HG03066 (cell line): Measurements from ENCODE around the gene MRPL38.
"Not testable (repeated sequence)": the region's sequence is repeated elsewhere in the genome, so short reads cannot be mapped to it uniquely, and the experiment has no call there.

ENCODE experiments used
- ATAC-seq: cut with Tn5 transposase; IDR thresholded peaks from one replicate; pipeline ENCODE4 v1.9.1; 2021; ENCODE audit warnings: low read depth; ENCODE audit not compliant: unreplicated experiment

Gene MRPL38

DNA sequence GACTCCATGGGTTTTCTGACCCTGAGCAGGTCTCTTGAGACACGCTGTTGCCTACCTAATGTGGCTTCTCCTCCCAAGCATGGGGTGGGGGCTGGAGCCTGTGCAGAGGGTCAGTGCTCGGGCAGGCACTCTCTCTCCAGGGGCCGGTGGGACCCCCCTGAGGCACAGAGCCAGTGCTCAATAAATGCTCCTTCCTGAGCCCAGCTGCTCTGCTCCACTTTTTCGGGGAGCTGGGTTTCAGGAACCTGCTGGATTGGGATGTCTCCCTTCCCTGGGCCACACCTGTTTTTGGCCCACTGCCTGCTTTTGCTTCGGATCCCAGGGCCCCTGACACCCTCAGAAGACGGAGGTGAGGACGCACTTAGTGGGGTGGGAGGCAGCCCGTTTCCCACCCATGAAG, 6.6 kb downstream of the MRPL38 start:
- ATAC-seq: no peak

DNA sequence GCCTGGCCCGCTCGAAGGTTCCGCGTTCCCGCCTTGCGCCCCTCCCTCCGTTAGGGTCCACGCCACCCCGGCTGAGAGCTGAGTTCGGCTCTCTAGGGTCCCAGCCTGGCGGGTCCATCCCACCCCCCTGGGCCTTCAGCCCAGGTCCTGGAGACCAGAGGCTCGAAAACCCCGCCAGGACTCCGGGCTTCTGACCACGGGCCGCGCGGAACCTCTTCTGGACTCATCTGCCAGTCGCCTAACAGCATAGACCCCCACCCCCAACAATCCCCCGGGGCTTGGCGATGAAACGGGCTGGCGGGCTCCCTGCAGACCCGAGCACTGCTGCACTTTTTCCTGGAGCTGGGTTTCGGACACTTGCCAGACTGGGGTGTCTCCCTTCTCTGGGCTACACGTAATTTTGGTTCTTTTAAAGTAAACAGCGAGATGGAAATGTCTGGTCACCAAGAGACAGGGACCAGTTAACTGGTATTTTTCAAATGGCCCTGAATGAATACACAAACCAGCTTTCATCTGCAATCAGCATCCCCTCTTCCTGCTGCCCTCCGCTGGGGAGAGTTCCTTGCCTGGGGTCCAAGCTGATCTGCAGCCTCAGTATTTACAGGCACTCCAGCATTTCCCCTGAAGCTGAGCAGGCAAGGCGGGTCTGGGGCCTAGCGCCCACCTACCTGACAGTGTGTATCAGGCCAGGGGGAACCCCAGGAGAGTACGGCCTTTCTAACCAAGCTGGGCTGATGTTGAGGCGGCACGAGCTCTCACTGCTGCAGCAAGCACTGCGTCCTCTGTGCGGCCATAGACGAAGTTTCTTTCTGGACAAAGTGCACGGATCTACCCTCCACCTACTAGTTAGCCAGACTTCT, 7.3 kb downstream of the MRPL38 start:
- no peak for ATAC-seq

GRCh38 chr17:75896415-75897159, 8.1 kb downstream of the MRPL38 start, which contains the start of gene TRIM65:
Gene TRIM65, minus strand, starts transcription at chr17:75896951. Its CDS starts 14 bp downstream, at chr17:75896937.
- ATAC-seq: peak; percentile 69

- no peak for ATAC-seq
These were observed 9.1 kb downstream of the MRPL38 start for GRCh38 chr17:75895370-75896155.

DNA sequence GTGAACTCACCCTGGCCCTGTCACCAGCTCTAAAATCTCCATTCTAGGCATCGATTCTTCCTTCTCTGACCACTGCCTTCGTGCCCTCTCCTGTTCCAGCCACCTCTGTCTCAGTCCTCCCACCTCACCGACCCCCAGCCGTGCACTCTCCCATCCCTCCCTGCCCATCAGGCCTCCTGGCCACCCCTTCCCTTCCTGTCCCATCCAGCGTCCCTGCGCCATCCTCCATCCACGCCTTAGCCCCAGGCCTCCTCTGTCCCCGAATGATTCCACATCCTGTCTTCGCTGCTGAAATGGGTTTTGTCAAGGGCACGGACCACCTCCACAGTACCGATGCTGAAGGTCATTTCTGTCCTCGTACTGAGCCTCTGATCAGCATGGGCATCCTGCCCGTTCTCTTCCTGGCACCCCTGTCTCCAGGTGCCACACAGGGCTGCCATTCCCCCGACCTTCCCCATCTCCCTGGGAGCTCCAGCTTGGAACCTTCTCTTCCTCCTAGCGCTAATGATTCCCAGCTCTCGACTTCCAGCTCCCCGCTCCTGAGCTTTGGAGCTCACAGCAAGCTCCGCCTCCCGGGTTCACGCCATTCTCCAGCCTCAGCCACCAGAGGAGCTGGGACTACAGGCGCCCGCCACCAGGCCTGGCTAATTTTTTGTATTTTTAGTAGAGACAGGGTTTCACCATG, 10.5 kb downstream of the MRPL38 start:
- ATAC-seq: no peak

DNA sequence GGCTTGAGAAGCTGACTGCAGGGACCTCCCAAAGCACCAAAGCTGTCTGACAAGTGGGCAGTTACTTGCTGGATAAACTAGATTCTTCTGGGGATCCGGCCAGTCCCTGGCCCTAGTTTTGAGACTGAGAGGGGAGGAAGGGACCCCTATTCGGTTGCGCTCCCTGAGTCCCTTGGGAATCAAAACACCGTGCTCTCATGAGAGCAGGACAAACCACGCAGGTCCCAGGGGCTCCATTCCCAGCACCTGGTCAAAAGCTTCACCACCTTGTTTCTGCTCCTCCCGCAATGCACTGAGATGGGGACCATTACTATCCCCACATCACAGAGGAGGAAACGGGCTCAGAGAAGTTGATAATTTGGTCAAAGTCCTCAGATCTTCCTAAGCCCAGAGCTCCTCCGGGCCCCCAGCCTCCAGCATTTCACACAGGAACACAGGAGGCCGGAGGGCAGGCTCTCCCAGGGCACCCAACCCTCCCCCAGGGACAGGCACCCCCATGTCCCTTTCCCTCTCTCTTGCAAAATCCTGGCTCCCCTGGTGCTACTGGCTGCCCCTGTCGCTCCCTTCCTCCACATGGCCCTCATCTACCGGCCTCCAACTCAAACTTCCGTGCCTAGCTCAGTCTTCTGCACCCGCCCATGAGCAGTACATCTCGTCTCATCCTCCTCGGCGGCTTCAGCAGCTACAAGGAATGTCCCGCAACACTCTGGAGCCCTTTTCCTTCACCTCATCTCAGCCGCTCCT, 11.2 kb downstream of the MRPL38 start:
- ATAC-seq: no peak

DNA sequence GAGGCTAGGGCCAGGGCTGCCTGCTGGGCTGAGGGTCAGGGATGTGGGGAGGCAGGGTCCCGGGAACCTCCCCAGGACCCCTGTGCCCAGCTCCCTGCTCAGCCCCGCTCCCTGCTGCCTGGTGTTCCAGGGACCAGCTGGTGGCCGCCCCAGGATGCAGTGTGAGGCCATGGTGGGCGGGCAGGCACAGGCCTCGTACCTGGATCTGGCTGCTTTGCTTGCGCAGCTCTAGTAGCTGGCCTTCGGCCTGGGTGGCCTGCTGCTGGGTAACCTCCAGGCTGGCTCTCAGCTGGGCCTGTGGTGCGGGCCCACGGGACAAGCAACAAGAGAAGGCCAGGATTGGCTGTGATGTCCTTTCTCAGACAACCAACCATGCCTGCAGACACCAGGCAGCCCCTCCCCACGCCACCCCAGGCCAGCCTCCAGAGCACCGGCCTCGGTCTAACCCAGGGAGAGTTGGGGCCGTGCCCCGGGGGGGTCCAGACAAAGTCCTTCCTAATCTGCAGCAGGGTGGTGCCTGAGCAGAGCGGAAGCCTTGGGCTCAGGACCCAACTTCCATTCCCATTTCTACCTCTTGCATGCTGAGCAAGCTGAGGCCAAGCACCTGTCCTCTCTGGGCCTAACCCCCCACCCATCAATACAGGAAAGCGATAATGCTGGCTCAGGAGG, 12.0 kb downstream of the MRPL38 start:
- ATAC-seq: no peak

- ATAC-seq: no peak
These were observed 12.8 kb downstream of the MRPL38 start for GRCh38 chr17:75891605-75892555.

- ATAC-seq: no peak
These were observed 13.6 kb downstream of the MRPL38 start for GRCh38 chr17:75891022-75891604.

- ATAC-seq: no peak
These were observed 15.2 kb downstream of the MRPL38 start for GRCh38 chr17:75889454-75889853.

GRCh38 chr17:75888484-75888883, 16.2 kb downstream of the MRPL38 start:
- ATAC-seq: no peak

DNA sequence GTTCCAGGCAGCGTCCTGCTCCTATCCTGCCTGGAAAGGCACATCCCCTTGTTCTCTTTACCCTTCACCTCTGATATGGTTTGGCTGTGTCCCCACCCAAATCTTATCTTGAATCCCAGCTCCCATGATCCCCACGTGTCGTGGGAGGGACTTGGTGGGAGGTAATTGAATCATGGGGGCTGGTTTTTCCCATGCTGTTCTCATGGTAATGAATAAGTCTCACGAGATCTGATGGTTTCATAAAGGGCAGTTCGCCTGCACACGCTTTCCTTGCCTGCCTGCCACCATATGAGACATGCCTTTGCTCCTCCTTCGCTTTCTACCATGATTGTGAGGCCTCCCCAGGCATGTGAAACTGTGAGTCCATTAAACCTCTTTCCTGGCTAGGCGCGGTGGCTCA, 18.8 kb downstream of the MRPL38 start:
- not testable (repeated sequence) for ATAC-seq

DNA sequence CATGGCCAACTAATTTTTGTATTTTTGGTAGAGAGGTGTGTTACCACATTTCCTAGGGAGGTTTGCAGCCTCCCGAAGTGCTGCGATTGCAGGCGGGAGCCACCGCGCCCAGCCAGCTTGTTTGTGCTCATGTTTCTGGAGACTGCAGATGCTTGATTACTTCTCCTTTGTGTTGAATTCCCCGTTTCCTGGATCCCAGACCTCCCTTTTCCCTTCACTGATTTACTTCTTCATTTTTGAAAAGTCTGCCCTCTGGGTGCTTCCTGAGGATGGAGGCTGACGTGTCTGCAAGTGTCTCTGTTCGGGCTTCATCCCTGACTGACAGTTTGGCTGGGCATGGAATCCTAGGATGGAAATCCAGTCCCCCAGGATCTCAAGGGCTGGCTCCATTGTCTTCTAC, 19.3 kb downstream of the MRPL38 start:
- ATAC-seq: no peak

- ATAC-seq: no peak
These were observed 22.8 kb downstream of the MRPL38 start for GRCh38 chr17:75881678-75882454.

DNA sequence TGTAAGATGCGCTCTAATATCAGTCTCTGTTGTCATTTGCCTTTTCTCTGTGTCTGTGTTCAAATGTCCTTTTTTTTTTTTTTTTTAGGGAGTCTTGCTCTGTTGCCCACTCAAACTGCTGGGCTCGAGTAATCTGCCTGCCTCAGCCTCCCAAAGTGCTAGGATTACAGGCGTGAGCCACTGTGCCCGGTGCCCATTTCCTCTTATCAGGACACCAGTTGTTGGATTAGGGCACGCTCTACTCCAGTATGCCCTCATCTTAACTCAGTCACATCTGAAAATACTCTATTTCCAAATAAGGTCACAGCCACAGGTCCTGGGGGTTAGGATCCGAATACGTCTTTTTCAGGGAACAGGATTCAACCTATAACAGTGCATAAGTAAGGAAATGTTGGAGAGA, 24.4 kb downstream of the MRPL38 start:
- no peak for ATAC-seq

DNA sequence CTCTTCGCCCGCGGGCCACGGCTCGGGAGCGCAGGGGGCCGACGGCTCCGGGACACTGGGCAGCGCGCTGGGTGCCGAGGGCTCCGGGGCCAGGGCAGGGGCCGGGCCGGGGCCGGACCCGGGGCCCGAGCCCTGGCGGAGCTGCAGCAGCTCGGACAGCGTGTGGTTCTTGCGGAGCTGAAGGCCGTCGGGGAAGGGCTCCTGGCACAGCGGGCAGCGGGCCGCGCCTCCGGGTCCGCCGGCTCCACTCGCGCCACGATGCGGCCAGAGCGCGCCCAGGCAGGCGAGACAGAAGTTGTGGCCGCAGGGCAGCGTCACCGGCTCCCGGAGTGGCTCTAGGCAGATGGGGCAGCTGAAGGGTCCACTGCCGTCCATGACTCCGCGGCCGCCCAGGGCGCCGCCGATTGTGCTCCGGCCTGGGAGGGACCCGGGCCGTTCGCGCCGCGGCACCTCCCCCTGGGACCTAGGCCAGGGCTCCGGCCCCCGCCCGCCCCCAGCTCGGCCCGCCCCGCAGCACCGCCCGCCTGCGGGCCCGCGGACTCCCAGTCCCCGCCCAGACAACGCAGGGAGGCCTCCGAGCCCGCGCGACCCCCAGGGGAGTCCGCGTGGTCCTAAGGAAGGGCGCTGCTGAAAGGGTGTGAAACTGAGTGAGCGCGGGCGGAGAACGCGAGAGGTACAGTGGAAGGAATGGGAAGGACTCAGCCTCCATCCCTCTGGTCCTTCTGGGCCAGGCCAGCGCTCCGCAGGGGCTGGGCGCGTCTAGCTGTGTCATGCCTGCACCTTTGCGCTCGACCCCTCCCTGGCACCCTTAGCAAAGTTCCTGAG, 26.3 kb downstream of the MRPL38 start, which contains the start of gene TRIM47:
TRIM47 (minus strand) TSS at position 408 of the 825 bp plus-strand sequence; CDS start at position 375, 33 bp downstream.
- ATAC-seq: no peak
